HUES48 (cell line): ENCODE data around the gene RAPGEF2.
"Not testable (repeated sequence)": the region's sequence is repeated elsewhere in the genome, so short reads cannot be mapped to it uniquely, and the experiment has no call there.

Source experiments
- H3K27ac ChIP-seq: one replicate; pipeline ENCODE4 v1.7.0; 2013; ENCODE audit warnings: low read depth, low read length, inconsistent platforms
- H3K27me3 ChIP-seq: 2 replicates; pipeline ENCODE4 v1.6.1; 2013; ENCODE audit warnings: mild to moderate bottlenecking, low read length; ENCODE audit not compliant: control insufficient read depth, insufficient read depth
- H3K36me3 ChIP-seq: 2 replicates; pipeline ENCODE4 v1.6.1; 2013; ENCODE audit warnings: low read length; ENCODE audit not compliant: control insufficient read depth, insufficient read depth
- H3K4me1 ChIP-seq: 2 replicates; pipeline ENCODE4 v1.6.1; 2013; ENCODE audit warnings: mild to moderate bottlenecking, low read length; ENCODE audit not compliant: control insufficient read depth, insufficient read depth
- H3K4me3 ChIP-seq: 2 replicates; pipeline ENCODE4 v1.5.1; 2013; ENCODE audit warnings: mild to moderate bottlenecking, low read depth, low read length
- H3K9ac ChIP-seq: 2 replicates; pipeline ENCODE4 v1.6.1; 2013; ENCODE audit warnings: mild to moderate bottlenecking, low read depth, low read length, moderate library complexity
- H3K9me3 ChIP-seq: 2 replicates; pipeline ENCODE4 v1.6.1; 2013; ENCODE audit warnings: low read length; ENCODE audit not compliant: control insufficient read depth, insufficient read depth

RAPGEF2 gene

GRCh38 chr4:159368320-159368719 lies 265.4 kb downstream of the RAPGEF2 start:
- no peak overlapping the region for H3K4me3 ChIP-seq
- no peaks in the 10 kb centered on the region for H3K4me1 ChIP-seq
- no peak overlapping the region for H3K27ac ChIP-seq
- H3K36me3 ChIP-seq: peaks cover 3% of the 10 kb centered on the region; the same call in 1 of the 2 replicates
- H3K9ac ChIP-seq: no peak overlapping the region
- H3K9me3 ChIP-seq: no peaks in the 10 kb centered on the region
- H3K27me3 ChIP-seq: no peaks in the 10 kb centered on the region

- H3K36me3 ChIP-seq: no peaks in the 10 kb centered on the region
- H3K9me3 ChIP-seq: no peaks in the 10 kb centered on the region
- H3K27ac ChIP-seq: no peak overlapping the region
- no peak overlapping the region for H3K4me3 ChIP-seq
- H3K9ac ChIP-seq: no peak overlapping the region
- H3K4me1 ChIP-seq: no peaks in the 10 kb centered on the region
- no peaks in the 10 kb centered on the region for H3K27me3 ChIP-seq
These were observed 266.4 kb downstream of the RAPGEF2 start for GRCh38 chr4:159369256-159369655.

GRCh38 chr4:159370286-159370685 lies 267.4 kb downstream of the RAPGEF2 start:
- Histone ChIP-seq H3K27ac (no peak overlapping the region), H3K9me3 (no peaks in the 10 kb centered on the region), H3K4me3 (no peak overlapping the region), H3K4me1 (no peaks in the 10 kb centered on the region), H3K27me3 (no peaks in the 10 kb centered on the region), H3K36me3 (no peaks in the 10 kb centered on the region), H3K9ac (no peak overlapping the region)

- no peak overlapping the region for H3K4me3 ChIP-seq
- H3K36me3 ChIP-seq: no peaks in the 10 kb centered on the region
- no peaks in the 10 kb centered on the region for H3K9me3 ChIP-seq
- no peak overlapping the region for H3K9ac ChIP-seq
- H3K27me3 ChIP-seq: peaks cover 2% of the 10 kb centered on the region; the same call in 1 of the 2 replicates
- no peak overlapping the region for H3K27ac ChIP-seq
- H3K4me1 ChIP-seq: 0 out of 2 replicates have a peak, but pooled peaks cover 3% of the 10 kb centered on the region
These were observed 272.1 kb downstream of the RAPGEF2 start for GRCh38 chr4:159374749-159375530.

GRCh38 chr4:159376289-159376688 lies 273.4 kb downstream of the RAPGEF2 start:
- Histone ChIP-seq H3K9ac (no peak overlapping the region), H3K27ac (no peak overlapping the region), H3K36me3 (no peaks in the 10 kb centered on the region), H3K4me3 (no peak overlapping the region), H3K4me1 (0 out of 2 replicates have a peak, but pooled peaks cover 6% of the 10 kb centered on the region), H3K9me3 (no peaks in the 10 kb centered on the region), H3K27me3 (peaks cover 16% of the 10 kb centered on the region)

GRCh38 chr4:159378056-159378616 lies 275.3 kb downstream of the RAPGEF2 start:
- no peak overlapping the region for H3K9ac ChIP-seq
- no peaks in the 10 kb centered on the region for H3K36me3 ChIP-seq
- H3K4me3 ChIP-seq: no peak overlapping the region
- H3K4me1 ChIP-seq: peaks cover 17% of the 10 kb centered on the region
- H3K27ac ChIP-seq: no peak overlapping the region
- H3K9me3 ChIP-seq: no peaks in the 10 kb centered on the region
- peaks cover 31% of the 10 kb centered on the region for H3K27me3 ChIP-seq

- not testable (repeated sequence) for H3K36me3 ChIP-seq, H3K27ac ChIP-seq, H3K9ac ChIP-seq, H3K9me3 ChIP-seq, H3K4me3 ChIP-seq
- Histone ChIP-seq H3K27me3 (peaks cover 31% of the 10 kb centered on the region), H3K4me1 (peaks cover 22% of the 10 kb centered on the region)
These were observed 276.2 kb downstream of the RAPGEF2 start for GRCh38 chr4:159379064-159379463.

GRCh38 chr4:159379836-159380235 lies 277.0 kb downstream of the RAPGEF2 start:
- Histone ChIP-seq H3K9me3 (no peaks in the 10 kb centered on the region), H3K27me3 (peaks cover 38% of the 10 kb centered on the region), H3K9ac (no peak overlapping the region), H3K36me3 (no peaks in the 10 kb centered on the region), H3K27ac (no peak overlapping the region), H3K4me1 (peaks cover 30% of the 10 kb centered on the region), H3K4me3 (no peak overlapping the region)

- peak overlapping the region; percentile 54 for H3K4me3 ChIP-seq
- peak overlapping the region; percentile 85 for H3K27ac ChIP-seq
- peaks cover 46% of the 10 kb centered on the region for H3K27me3 ChIP-seq
- peaks cover 33% of the 10 kb centered on the region for H3K4me1 ChIP-seq
- no peak overlapping the region for H3K9ac ChIP-seq
- H3K36me3 ChIP-seq: no peaks in the 10 kb centered on the region
- no peaks in the 10 kb centered on the region for H3K9me3 ChIP-seq
These were observed 280.1 kb downstream of the RAPGEF2 start for GRCh38 chr4:159382856-159383561.

- no peaks in the 10 kb centered on the region for H3K36me3 ChIP-seq
- peaks cover 46% of the 10 kb centered on the region for H3K27me3 ChIP-seq
- peak overlapping the region; percentile 39 for H3K4me3 ChIP-seq
- peaks cover 33% of the 10 kb centered on the region for H3K4me1 ChIP-seq
- H3K27ac ChIP-seq: peak overlapping the region; percentile 85
- no peaks in the 10 kb centered on the region for H3K9me3 ChIP-seq
- H3K9ac ChIP-seq: no peak overlapping the region
These were observed 280.7 kb downstream of the RAPGEF2 start for GRCh38 chr4:159383562-159383931.

GRCh38 chr4:159384017-159384416 lies 281.1 kb downstream of the RAPGEF2 start:
- Histone ChIP-seq H3K27me3 (peaks cover 46% of the 10 kb centered on the region), H3K4me3 (peak overlapping the region; percentile 39), H3K27ac (peak overlapping the region; percentile 85)

More at GRCh38 chr4:159384017-159384416, 281.1 kb downstream of the RAPGEF2 start:
- Histone ChIP-seq H3K9ac (no peak overlapping the region), H3K36me3 (no peaks in the 10 kb centered on the region), H3K9me3 (no peaks in the 10 kb centered on the region), H3K4me1 (peaks cover 33% of the 10 kb centered on the region)
